Measurements from ENCODE around the gene CD8B2. TPM values are rescaled to one million over a fixed set of nuclear protein-coding genes. Genes with fewer than 3 reads are reported as not detected.

The CD8B2 gene
- total RNA-seq, 1 donor from 2014 or later: not detected

- Histone ChIP-seq H3K27me3 (ENCODE audit: low read depth) (peaks cover 46% of the 10 kb centered on the region), H3K27ac (replicated peaks) (no peak overlapping the region), H3K4me3 (peak overlapping the region; percentile 47), H3K4me1 (peaks cover 14% of the 10 kb centered on the region), H3K36me3 (no peaks in the 10 kb centered on the region), H3K9me3 (replicated peaks) (no peaks in the 10 kb centered on the region)
- intact Hi-C loops (cut with micrococcal nuclease): no loop called here
- TF ChIP-seq CTCF (IDR thresholded peaks at IDR 0.05; ENCODE audit: borderline replicate concordance): peak; percentile 96
- peak; percentile 65 for DNase-seq
Measured at GRCh38 chr2:106542746-106543359, 55.7 kb downstream of the CD8B2 start.

DNA sequence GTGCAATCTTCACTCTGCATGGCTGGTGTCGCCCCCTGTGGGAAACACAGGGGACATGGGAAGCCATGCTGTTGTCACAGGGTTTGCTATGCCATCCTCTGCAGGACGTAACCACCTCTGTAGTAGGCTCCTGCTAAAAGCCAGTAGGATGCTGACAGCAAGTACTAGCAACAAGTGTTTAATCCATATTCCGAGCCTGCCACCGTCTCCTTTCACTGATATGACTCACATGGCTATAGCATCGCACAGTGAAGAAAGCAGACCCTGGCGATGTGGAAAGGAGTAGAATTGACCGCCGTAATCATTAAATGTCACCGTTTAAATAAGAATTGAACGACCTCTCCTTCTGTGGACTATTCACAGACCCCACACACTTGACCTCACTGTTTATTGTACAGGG lies 57.8 kb downstream of the CD8B2 start:
- Histone ChIP-seq H3K27me3 (ENCODE audit: low read depth) (peaks cover 50% of the 10 kb centered on the region), H3K9me3 (replicated peaks) (no peaks in the 10 kb centered on the region), H3K27ac (replicated peaks) (no peak overlapping the region), H3K36me3 (no peaks in the 10 kb centered on the region), H3K4me3 (no peak overlapping the region), H3K4me1 (peaks cover 14% of the 10 kb centered on the region)
- intact Hi-C loops (cut with micrococcal nuclease): no loop called here
- no peak for TF ChIP-seq CTCF (IDR thresholded peaks at IDR 0.05; ENCODE audit: borderline replicate concordance)
- no peak for DNase-seq

DNA sequence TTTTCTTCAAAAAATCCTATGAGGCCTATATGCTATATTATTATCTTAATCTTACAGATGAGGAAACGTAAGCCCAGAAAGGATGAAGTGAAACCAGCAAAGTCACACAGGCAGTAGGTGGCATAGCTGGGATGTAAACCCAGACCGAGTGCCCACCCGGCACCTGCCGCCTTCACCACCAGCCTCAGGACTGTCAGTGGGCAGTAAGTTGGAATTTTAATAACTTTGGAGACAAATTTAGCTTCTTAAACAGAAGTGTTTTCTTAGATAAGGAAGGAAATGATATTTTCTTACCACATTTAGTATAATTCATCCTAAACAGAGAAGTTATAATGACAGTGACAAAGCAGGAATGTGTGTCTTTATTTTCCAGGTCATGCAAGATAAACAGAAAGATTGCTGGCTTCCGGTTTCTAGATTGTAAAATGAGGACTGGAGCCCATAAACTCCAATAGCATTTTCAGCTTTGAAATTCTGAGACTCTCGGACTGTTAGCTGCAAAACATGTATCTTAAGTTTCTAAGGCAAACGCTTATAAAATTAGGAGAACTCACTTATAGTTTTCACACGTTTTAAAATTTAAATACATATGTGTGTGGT lies 59.3 kb downstream of the CD8B2 start:
- Histone ChIP-seq H3K9me3 (replicated peaks) (no peaks in the 10 kb centered on the region), H3K36me3 (no peaks in the 10 kb centered on the region), H3K27ac (replicated peaks) (no peak overlapping the region), H3K4me3 (no peak overlapping the region), H3K4me1 (peaks cover 14% of the 10 kb centered on the region), H3K27me3 (ENCODE audit: low read depth) (peaks cover 50% of the 10 kb centered on the region)
- TF ChIP-seq CTCF (IDR thresholded peaks at IDR 0.05; ENCODE audit: borderline replicate concordance): no peak
- DNase-seq: no peak
- intact Hi-C loops (cut with micrococcal nuclease): no loop called here

DNA sequence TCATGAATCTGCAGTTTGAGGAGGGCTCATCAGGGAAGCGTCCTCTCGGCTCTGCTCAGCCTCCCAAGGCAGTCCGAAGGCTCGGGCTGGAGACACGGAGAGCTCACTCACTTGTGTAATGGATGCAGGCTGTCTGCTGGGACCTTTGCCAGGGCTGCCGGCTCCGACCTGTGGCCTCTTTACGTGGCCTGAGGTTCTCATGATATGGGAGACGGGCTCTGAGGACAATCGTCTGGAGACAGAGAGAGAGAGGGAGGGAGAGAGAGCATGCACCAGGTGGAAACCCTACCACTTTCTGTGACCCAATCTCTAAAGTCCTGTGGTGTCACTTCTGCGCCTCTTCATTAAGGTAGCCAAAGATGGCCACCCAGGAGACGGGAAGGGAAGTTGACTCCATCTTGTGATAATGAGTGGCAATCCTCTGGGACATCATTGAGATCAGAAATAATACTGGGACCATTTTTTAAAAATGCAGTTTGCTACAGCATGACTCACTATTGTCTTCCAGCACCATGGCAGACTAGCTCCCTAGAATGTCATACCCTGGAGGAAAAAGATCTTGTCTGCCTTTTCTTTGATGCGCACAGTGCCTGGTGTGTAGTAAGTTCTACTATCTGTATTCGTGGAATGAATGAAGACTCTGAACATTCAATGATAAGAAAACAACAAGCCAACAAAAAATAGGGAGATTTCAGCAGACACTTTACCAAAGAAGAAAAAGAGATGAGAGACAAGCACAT lies 60.2 kb downstream of the CD8B2 start:
- no peaks in the 10 kb centered on the region for H3K36me3 ChIP-seq
- peaks cover 43% of the 10 kb centered on the region for H3K27me3 ChIP-seq (ENCODE audit: low read depth)
- DNase-seq: peak; percentile 26
- TF ChIP-seq CTCF (IDR thresholded peaks at IDR 0.05; ENCODE audit: borderline replicate concordance): no peak
- H3K4me1 ChIP-seq: peaks cover 14% of the 10 kb centered on the region
- intact Hi-C loops (cut with micrococcal nuclease): no loop called here
- no peak overlapping the region for H3K4me3 ChIP-seq
- H3K27ac ChIP-seq (replicated peaks): no peak overlapping the region
- H3K9me3 ChIP-seq (replicated peaks): no peaks in the 10 kb centered on the region

DNA sequence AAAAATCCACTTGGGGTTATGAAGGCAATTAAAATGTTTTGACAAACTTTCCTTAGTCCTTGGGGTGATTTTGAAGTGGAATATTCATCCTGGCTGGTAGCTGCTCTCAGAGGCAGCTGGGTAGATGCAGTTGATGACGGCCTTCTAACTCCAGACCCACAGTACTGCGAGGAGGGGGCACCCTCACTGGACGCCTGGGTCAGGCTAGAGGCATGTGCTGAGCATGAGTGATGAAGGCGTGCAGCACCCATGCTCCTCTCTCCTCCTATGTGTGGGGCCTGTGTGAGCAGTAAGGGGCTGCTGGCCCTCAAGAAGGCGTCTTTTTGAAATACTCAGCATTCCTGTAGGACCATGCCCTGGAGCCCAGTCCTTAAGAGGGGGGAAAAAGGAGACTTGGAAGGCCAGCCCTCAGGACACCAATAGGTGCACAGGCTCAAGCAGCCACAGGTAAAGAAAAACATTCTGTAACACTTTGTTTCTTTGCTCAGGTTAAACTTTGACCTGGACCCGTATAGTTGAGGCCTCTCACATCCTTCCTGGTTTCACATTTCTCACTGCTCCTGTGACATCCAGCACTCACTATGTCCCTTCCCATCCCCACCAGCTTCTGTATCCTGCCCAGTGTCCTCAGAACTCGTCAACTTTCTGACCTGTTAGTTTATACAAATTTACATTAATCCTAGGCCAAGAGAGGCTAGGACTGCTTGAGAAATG lies 64.4 kb downstream of the CD8B2 start:
- no peak overlapping the region for H3K4me3 ChIP-seq
- intact Hi-C loops (cut with micrococcal nuclease): no loop called here
- no peak overlapping the region for H3K27ac ChIP-seq (replicated peaks)
- no peaks in the 10 kb centered on the region for H3K9me3 ChIP-seq (replicated peaks)
- H3K4me1 ChIP-seq: peaks cover 8% of the 10 kb centered on the region
- no peak for TF ChIP-seq CTCF (IDR thresholded peaks at IDR 0.05; ENCODE audit: borderline replicate concordance)
- no peak for DNase-seq
- H3K27me3 ChIP-seq (ENCODE audit: low read depth): peaks cover 8% of the 10 kb centered on the region
- H3K36me3 ChIP-seq: no peaks in the 10 kb centered on the region

Data from left ventricle myocardium inferior (tissue), 1 donor.